GM21367 (cell line): ENCODE measurements around the gene STXBP5.

Experiments
- ATAC-seq: cut with Tn5 transposase; IDR thresholded peaks from one replicate; pipeline ENCODE4 v1.9.1; 2021; ENCODE audit not compliant: unreplicated experiment

Gene STXBP5

DNA sequence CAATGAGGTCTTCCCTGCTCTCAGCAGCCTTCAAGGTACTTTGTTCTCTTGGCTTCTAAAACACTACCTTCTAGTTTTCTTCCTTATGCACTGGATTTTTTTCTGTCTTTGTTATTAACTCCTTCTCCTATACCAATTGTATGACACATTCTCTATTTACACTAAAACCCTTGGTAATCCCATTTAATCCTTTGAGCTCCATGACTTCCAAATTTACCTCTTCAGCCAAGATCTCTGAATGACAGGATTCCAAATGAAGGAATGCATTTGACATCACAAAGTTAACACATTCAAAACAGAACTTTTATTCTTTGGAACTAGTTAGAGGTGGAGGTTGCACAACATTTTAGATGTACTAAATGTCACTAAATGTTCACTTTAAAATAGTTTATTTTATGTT, 217.7 kb downstream of the STXBP5 start:
- ATAC-seq, result no peak

GRCh38 chr6:147423111-147423510, 218.9 kb downstream of the STXBP5 start:
- no peak for ATAC-seq

GRCh38 chr6:147429794-147430193, 225.6 kb downstream of the STXBP5 start:
- no peak for ATAC-seq

- ATAC-seq, result no peak
Measured at GRCh38 chr6:147430811-147431210, 226.6 kb downstream of the STXBP5 start.

DNA sequence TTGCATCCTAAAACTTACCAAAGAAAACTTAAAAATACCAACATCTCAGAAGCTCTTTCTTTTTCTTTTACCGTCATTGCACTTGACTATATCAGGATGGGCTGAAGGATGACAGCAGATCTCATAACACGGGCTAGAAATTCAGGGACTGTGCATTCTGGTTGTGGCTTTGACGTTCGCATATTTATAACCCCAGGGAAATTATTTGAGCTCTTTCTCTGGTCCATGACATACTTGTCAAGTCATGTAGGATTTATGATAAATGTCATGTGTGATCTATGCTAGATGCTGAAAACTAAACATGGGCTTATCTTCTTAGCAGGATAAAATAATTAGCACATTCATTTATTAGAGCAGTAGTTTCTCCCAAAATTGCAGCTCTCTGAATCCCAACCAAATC, 229.9 kb downstream of the STXBP5 start:
- ATAC-seq, result no peak

DNA sequence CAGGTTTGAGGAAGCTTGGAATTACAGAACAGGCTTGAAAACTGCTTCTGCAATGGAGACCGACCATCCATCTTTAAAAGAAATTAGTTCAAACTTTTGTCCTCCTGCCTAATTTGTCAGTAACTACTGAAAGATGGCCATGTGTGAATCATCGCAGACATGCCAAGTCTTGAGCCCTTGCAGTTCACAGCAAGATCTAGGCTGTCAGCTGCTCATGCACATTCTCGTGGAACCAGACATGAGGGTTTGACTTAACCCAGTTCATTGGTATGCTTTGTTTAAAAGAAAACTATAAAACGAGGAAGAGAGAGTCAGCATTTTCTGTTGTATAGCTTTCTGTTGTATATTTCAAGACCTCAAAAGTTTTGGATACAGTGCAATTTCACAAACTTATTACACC, 230.3 kb downstream of the STXBP5 start:
- no peak for ATAC-seq

DNA sequence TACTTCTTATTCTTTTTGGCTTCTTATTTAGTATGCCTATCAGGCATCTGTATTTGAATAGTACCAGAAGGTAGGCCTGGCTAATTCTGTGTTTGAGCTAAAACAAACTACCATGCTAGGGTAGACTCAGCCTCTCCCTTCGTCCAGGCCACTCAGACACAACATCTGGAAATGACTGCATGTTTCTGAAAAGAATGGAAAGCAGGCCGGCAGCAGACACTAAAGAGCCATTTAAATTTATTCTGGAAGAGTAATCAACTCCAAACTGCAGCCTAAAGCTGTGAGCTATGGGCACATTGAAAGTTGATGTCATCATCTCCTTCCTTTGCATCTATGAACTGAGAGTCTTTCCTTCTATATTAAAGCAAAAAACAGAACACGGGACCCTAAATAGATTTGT, 233.4 kb downstream of the STXBP5 start:
- no peak for ATAC-seq

DNA sequence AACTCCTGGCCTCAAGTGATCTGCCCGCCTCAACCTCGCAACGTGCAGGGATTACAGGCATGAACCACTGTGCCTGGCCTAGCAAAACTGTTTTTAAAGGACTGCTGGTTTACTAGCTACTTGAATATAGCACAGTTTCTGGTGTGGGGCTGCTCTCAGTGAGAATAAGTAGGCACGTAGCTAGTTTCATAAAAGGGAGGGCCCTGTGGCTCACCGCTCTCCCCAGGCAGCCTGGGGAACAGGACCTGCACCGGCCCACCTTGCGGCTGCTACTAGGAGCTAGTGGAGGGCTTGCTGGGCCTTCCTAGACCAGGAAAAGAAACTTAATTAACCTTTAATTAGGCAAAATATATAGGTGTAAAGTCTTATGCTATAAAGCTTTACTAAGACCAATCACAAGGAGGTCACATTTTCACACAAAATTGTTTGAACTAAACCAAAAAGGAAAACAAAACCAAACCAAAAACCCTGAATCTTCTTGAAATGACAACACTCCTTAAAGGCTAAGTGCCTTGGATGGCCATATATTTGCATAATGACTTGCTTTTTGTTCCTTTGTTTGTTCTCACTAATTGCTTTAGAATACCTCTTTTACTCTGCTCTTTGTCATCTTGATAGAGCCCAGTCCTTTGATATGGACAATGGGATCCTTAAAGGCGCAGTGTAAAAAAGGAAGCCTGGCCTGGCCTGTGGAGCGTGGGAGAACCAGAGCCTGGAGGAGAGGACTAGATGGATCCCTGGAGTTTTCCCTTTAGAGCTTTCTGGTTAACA, 234.7 kb downstream of the STXBP5 start:
- ATAC-seq, result no peak
